DMS 273 treated with DMSO at 0.1 percent for 48 hours (cell line): ENCODE data around the gene PRSS27.

Source experiments
- DNase-seq: peaks from one replicate; lab custom pipeline; 2025; lab: John Stamatoyannopoulos, UW

Gene PRSS27

DNA sequence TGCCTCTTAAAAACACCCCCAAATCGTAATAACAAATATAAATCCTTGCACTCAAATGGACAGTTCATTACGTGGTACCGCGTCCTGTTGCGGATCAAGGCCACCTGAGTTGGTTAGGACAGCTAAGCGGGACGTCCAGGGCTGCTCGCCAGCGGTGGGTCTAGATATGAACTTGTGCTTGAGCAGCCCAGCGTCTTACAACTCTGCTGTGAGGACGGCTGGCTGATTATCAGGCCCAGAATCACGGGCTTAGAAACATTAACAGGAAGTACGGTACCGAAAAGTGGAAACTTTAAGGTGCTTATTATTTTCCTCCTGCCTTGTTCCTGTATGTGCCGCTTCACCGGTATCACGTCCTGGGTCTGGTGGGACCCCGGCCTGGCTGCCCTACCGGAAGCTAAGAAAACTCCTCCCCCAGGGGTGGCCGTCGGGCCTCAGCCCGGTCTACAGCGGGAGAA is 31.6 kb upstream of the PRSS27 start:
- no peak for DNase-seq

DNA sequence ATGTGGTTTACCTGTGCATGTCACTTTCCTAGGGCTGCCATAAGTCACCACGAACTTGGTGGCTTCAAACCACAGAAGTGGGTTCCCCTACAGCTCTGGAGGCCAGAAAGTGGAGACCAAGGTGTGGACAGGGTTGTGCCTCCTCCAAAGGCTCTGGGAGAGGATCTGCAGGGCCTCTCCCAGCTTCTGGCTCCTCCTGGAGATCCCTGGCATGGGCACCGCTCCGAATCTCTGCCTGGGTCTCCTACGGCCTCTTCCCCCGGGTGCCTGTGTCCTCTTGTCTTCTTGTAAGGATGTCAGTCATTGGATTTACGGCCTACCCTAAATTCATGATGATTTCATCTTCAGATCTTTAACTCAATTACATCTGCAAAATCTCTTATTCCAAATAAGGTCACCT is 29.9 kb upstream of the PRSS27 start:
- DNase-seq: no peak

DNA sequence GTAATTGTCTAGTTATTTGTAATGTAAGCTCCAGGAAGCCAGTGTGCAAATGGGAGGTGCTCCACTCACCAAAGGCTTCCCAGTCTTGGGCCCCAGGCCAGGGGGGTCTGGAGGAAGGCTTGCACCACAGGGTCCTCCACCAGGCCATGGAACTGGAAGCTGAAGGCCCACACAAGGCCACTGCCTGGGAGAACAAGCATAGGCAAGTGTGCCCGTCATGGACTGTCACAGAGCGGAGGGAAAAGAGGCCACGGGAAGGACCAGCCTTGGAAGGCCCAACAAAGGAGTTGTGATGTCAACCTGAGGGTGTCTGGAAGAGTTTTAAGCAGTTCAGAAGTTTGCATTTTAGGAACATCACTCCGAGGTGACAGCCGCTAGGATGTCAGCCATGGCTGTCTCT is 29.5 kb upstream of the PRSS27 start:
- no peak for DNase-seq

DNA sequence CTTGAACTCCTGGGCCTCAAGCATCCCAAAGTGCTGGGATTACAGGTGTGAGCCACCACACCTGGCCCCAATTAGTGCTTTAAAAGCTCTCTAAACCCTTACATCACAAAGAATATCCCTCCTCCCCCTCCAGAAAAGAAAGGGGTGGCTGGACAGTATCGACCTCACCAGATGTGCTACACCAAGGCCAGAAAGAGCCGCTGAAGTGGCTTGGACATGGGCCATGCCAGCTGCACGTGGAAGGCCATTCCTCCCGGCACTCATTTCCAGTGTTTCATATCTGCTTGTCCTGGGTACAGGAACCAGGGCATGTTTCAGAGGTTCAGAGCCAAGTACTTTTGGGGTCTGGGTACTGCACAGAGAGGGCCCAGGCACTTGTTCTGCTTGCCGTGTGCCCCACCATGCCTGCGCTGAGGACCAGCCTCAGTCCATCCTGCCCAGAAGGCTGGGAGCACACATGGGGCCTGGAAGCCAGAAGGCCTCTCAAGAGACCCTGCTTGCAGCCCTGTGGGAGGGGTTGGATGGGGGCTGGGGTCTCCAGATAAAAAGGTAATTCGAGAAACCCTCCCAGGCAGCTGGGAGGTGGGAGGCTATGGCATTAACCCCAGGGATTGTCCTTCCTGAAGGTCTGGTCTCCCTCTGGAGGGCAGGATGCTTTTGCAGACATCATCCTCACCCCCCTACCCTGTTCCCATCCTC is 28.9 kb upstream of the PRSS27 start:
- no peak for DNase-seq

DNA sequence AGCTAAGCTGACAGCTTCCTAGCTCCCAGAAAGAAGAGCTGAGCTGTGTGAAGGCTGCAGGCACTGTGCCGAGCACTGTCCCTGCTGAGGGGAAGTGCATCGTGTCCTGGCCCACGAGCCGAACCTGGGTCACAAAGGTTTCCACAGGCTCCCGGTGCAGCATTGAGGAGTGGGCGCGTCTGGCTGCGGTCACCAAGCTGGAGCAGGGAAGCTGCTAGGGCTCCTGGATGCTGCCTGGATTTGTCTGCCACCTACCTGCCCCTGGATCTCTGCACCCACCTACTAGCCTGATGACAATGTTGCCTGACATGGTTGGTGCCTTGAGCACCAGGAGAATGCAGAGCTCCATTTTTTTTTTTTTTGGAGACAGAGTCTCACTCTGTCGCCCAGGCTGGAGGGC is 25.9 kb upstream of the PRSS27 start:
- DNase-seq: no peak

DNA sequence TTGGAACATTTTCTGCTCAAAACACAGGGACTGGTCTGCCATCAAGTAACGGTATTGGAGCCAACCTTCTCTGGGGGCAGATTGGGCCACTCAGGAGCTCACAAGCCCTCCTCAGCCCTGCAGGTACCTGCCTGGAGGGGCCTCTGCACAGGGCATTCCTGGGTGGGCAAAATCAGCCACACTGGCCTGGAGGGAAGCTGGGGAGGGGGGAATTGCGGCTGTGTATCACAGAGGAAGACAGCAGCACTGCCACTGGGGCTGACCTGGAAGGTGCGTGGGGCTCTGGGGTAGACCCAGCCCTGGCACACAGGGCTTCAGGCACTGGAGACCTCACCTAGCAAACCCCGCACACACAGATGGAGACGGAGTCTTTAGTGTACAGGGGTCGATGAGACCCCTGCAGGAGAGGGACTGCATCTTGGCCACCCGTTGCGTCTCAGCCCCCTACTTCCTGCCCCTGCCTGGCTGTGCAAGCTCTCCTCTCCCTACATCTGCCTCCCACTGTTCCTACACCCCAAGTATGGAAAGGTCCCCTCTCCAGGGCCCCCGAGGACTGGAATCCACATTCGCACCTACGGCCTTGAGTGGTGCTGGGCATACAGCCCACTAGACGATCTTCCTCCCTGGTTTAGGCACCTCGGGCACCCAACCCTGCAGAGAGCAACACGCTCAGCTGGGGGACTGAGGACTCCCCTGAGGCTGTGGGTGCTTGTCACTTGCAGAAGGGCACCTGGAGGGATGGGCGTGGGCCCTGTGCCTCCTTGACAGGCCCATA is 25.3 kb upstream of the PRSS27 start:
- no peak for DNase-seq

DNA sequence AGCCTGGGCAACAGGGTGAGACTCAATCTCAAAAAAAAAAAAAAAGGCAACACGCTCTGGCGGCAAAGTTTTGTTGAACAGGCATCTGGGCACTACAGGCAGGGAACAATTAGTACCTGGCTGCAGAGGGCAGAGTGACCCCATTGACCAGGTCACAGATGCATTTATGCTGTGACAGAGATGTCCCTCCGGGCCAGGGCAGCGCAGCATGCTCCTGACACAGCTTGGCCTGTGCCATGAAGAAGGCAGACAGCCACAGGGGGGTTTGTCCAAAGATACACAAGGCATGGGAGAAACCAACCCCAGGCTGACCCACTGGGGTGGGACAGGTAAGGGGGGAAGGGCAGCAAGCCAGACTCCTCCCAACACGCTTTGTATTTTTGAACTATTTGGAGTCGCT is 24.7 kb upstream of the PRSS27 start:
- DNase-seq: no peak

DNA sequence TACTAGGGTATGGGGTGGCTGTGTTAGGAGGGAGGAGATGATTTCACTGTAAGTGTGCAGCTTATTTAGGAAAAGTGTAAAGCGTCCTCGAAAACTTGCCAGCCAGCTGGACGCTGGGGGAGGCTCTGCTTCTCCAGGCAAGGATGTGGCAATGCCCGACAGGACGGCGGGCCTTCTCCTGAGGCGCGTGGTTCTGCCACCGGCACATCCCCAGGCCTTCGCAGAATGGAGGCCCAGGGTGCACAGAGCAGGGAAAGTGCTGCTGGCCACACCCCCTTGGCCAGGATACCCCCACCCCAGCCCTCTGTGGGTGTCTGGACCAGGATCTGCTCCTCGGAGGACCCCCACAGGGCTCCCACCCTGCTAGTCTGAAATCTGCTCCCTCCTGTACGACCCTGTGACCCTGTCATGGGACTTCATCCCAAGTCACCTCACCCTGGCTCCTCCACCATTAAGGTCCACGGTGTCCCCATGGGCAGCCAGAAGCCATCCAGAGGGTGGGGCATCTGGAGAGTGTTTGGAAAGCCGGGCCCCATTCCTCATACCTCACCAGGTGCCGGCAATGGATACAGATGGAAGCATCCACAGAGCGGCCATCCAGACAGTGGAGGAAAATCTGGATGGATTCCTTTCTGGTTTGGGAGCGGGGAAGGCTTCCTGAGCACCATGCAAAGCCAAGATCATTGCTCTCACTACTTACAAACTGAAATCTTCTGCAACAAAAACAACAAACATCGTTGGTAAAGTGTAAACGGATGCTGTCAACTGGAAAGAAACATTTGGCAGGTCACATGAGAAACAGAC is 23.2 kb upstream of the PRSS27 start:
- DNase-seq: no peak

DNA sequence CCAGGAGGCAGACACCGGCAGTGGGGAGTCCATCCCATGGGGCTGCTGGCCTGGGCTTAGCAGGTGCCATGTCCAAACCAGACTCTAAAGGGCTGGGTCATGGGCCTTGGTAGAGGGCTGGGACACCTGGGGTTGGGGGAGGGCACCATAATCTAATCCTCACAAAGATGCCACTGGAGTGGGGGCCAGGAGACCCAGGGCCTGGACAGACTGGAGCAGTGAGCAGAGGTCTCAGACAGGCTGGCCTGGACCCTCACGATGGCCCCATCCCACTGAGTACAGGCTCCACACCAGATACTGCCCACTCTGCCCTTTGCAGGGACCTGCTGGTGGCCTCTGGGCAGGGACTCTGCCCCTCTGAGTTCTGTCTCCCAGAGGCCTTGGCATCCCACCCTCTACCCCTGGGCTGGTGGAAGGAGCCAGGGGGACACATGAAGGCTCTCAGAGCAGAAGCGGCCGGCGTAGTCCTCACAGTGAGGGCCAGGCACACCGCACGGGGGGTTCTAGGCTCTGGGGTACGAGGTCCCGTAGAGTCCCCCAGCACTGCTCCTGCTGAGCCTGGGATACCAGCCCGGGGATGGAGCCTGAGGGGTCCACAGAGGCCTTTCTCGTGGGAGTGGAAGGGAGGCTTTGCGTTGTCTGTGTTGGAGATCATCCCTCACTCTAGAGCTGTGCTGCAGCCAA is 22.4 kb upstream of the PRSS27 start:
- no peak for DNase-seq

DNA sequence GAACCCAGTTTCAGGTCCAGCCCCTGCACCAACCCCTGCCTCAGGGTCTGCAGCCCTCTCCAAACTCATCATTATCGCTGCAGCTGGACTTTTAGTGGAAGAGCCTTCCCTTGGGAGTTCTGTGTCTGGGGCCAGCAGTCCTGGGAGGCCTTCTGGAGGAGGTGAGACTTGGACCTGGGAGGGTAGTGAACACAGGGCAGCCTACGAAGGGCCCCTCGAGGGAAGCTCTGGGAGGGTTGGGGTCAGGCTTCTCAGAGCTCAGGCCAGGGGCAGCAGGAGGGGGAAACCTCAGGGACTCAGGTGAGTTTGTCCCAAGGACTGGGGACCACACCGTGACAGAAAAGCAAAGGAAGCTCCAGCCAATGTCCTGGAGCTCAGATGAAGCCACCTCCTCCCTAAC is 21.1 kb upstream of the PRSS27 start:
- DNase-seq: no peak

DNA sequence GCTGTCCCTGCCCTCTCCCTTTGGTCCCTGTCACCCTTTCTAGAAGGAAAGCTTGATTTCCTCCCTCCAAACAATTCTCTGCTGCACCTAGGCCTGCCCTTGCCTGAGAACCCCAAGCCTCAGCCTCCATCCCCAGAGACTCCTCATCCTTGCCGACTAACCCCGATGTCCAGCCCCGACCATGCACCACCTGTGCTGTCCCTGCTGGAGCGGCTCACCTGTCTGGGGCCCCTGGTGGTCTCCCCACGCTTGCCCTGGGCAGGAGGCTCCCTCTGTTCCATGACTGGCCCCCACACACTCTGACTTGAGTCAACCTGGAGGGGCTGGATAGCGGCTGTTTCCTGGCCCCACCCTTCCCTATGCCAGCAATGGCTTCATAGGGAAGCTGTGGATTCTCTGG is 20.5 kb upstream of the PRSS27 start:
- no peak for DNase-seq

DNA sequence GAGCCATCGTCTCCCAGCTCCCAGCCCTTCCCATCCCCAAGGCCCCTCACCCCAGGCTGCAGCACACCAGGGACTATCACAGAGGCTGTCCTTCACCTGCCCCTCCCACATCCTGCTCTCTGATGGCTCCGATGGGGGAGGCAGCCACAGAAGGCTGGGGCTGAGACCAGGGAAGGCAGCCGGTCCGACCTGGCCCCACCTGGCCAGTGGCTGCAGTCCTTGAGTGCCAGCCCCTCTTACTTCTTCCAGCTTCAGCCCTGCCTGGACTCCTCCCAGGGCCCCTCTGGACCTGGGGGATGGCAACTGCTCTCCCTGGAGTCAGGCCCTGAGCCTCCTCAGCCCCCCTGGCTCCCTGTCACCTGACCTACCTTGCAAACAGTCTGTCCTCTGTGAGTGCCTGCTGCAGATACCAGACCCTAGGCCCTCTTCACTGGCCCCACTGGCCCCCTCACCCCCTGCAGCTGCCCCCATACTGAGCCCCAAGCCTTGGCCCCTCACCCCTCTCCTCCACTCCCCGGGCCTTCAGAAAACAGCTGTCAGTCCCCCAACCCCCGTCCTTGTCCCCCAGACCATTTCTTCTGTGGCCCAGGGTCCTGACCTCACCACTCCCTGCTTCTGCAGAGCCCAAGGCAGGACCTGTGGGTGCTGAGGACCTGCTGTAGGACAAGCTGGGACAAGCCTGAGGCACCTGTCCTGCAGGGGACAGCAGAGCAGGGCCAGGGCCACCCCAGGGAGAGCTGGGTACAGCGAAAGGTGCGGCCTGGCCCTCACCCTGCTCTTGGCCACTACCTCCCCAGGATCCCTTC is 19.8 kb upstream of the PRSS27 start:
- no peak for DNase-seq

DNA sequence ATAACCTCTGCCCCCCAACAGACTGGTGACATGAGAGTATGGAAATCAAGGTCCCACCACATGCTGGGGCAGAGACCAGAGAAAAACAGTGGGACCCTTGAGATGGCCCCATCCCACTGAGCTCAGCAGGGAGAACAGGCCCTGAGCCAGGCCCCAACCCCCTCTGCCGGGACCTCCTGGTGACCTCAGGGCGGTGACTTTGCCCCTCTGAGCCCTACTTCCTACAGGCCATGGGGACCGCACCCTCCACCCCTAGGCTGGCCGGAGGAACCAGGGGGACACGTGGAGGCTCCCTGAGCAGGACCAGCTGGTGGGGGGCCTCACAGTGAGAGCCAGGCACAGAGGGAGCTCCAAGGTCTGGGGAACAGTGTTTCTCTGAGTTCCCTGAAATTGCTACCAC is 18.6 kb upstream of the PRSS27 start:
- no peak for DNase-seq

DNA sequence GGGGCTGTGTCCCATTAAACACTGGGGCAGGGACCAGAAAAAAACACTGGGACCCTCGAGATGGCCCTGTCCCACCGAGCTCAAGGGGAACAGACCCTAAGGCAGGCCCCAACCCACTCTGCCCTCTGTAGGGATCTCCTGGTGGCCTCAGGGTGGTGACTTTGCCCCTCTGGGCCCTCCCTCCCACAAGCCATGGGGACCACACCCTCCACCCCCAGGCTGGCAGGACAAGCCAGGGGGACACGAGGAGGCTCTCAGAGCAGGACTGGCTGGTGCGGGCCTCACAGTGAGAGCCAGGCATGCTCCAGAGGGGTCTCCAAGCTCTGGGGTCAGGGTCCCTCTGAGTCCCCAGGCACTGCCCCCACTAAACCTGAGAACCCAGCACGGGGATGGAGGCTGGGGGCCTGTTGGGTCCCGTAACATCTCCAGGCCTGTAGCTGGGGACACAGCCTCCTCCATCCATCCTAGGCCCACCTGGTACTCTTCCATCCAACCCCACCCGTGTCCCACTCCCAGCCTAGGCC is 17.9 kb upstream of the PRSS27 start:
- DNase-seq: no peak

DNA sequence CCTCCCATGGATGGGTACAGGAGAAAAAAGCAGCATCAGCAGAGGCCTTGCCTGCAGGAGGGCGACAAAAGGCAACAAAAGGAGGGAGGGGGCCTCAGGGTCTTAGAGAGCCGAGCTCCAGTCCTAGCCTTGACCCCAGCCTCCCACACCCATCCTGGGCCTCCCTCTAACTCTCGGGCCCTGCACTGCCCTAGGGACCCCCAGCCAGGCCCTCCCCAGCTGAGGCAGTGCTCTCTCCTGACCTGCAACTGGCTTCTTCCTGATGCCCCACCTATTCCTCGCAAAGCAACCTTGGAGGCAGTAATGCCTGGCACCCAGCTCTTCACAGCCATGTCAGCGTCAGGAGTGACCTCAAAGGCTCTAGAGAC is 17.2 kb upstream of the PRSS27 start:
- DNase-seq: no peak

DNA sequence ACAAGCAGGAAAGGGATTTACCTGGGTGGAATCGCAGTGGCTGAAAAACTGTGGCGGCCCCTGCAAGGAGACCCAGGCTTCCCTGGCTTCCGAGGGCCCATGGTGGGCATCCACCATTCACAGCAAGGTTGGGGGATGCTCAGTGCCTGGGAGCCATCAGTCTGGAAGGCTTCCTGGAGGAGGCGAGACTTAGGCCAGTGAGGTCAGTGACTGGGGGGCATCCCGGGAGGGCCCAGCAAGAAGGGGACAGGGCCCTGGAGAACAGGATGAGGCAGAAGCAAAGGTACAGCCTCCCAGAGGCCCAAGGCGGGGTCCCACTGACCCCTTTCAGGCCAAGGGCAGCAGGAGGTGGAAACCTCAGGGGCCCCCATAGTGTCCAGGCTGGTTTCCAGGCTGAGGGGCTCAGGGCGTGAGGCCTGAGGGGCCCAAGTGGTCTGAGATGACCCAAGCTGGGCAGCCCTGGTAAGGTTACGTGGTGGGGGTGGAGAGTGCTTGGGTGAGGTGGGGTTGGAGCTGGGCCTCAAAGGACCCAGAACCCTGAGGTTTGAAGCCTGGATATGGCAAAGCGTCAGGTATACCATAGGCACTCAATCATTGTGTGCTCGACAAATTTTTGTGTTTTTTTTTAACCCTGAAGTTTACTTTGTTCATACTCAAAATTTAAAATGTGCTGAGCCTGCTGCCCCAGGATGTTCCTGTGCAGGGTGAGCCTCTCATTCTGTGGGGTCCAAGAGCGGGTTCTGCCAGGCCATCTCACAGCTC is 16.6 kb upstream of the PRSS27 start:
- DNase-seq: no peak

DNA sequence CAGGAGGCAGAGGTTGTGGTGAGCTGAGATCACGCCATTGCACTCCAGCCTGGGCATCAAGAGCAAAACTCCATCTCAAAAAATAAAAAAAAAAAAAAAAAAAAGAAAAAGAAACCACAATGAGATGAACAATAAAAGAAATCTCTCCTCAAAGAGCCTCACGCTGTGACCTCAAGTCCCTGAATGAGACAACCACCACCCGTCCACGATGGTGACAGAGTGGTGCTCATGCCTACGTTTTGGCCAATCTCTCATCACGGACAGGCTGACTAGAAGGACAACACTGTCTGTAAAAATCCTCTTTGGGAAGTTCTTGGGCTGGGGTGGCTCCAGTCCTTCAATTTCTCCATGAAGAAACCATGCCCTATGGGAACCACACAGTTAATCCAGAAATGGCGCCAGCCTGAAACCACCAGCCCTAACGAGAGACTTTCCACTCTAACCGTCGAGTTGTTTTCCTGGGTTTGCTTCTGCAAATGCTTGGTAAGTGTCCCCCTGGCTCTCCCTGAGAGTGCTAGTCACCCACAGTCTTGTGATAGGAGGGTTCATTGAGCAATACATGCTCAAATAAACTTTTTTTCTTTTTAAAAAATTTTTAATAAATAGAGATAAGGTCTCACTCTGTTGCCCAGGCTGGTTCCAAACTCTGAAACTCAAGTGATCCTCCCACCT is 15.0 kb upstream of the PRSS27 start:
- DNase-seq: no peak

DNA sequence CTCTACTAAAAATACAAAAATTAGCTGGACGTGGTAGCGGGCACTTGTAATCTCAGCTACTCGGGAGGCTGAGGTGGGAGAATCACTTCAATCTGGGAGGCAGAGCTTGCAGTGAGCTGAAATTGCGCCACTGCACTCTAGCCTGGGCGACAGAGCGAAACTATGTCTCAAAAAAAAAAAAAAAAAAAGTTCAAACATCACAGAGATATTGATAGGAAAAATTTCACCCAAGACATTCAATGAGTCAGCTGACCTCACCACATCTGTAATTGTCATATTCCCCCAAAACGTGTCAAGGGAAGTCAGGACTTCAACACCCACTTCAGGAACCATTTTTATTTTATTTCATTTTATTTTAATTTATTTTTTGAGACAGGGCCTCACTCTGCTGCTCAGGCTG is 8.0 kb upstream of the PRSS27 start:
- DNase-seq: no peak

DNA sequence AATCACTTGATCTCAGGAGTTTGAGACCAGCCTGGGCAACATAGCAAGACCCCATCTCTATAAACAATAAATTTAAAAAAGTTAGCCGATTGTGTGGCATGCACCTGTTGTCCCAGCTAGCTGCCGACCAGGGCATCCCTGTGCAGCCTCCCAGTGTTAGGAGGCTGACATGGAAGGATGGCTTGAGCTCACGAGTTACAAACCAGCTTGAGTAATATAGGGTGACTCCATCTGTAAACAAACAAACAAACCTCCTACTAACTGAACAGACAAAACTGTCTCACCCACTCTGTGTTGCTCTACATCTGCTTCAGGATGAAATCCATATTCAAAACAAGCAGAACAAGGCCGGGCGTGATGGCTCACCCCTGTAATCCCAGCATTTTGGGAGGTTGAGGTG is 6.9 kb upstream of the PRSS27 start:
- no peak for DNase-seq

DNA sequence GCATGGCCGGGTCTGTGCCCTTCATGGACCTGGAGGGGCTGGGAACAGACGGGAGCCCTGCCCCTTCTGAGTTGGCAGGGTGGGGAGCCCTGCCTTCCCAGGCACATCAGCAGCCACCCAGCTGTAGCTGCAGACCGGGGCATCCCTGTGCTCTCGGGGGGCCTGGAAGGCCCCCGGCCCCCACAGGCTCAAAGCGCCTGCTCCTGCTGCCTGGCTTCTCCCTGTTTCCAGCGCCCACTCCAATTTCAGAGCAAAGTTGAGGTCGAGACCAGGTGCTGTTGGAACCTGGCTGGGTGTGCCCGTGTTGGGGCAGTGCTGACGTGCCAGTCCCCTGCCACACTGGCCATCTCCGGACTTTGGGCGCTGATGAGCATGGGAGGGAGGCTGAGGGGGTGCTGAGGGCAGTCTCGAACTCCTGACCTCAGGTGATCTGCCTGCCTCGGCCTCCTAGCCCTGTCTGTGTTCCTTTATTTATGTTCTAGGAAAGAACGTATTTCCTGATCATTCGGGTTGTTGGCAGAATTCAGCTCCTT is 4.9 kb upstream of the PRSS27 start:
- no peak for DNase-seq
